Upper lobe of left lung (tissue), 6 donors: ENCODE data around the gene DUSP23. TPM values are rescaled to one million over a fixed set of nuclear protein-coding genes. Genes with fewer than 3 reads are reported as not detected.
A peak's percentile ranks its signal among the peaks of the same experiment; 100 is the strongest.

Experiments
- ATAC-seq, 2 donors: fragments of 200-7000 bp; cut with Tn5 transposase; one replicate each; pipeline ENCODE4 v1.9.1; 2022; ENCODE audit warnings: mild to moderate bottlenecking in 2 of 2, moderate library complexity in 2 of 2; ENCODE audit not compliant: low FRiP score in 2 of 2
- DNase-seq, 2 donors: peaks; one replicate each; pipeline ENCODE4 v3.0.0-alpha.2; 2019 to 2020
- H3K27ac ChIP-seq, 4 donors: fragments of 200-600 bp; sonication (generic); one replicate each; pipeline ENCODE4 v1.5.1; 2016 to 2019
- H3K27me3 ChIP-seq, 4 donors: fragments of 200-600 bp; sonication (generic); one replicate each; pipeline ENCODE4 v1.5.1; 2017 to 2019
- H3K36me3 ChIP-seq, 4 donors: fragments of 200-600 bp; sonication (generic); one replicate each; pipeline ENCODE4 v1.5.1; 2016 to 2019
- H3K4me1 ChIP-seq, 4 donors: fragments of 200-600 bp; sonication (generic); one replicate each; pipeline ENCODE4 v1.5.1; 2018 to 2019
- H3K4me3 ChIP-seq, 4 donors: fragments of 200-600 bp; sonication (generic); one replicate each; pipeline ENCODE4 v1.5.1; 2017 to 2019; ENCODE audit warnings: mild to moderate bottlenecking in 2 of 4, moderate library complexity in 1 of 4
- H3K9me3 ChIP-seq, 4 donors: fragments of 200-600 bp; sonication (generic); one replicate each; pipeline ENCODE4 v1.5.1; 2018 to 2019
- EP300 ChIP-seq, 4 donors: sonication (generic); formaldehyde crosslinking; IDR thresholded peaks; one replicate each; pipeline ENCODE4 v1.5.1; 2017; ENCODE audit warnings: antibody characterized with exemption in 4 of 4, control low read depth in 2 of 4
- POLR2A ChIP-seq, 4 donors: fragments of 450-650 bp; IDR thresholded peaks; one replicate each; pipeline ENCODE4 v1.5.1; 2016 to 2017; ENCODE audit warnings: antibody characterized with exemption in 4 of 4, mild to moderate bottlenecking in 2 of 4
- POLR2AphosphoS5 ChIP-seq, 2 donors: sonication (generic); formaldehyde crosslinking; IDR thresholded peaks; one replicate each; pipeline ENCODE4 v1.5.1; 2017; ENCODE audit warnings: antibody characterized with exemption in 2 of 2
- WGBS, 2 donors: methylation state at CpG; one replicate each; pipeline ENCODE4 v1.1.5; 2017 to 2018; 5-methylcytosine and 5-hydroxymethylcytosine counted together
- total RNA-seq, 6 donors: library from RNA; depleted of rRNA in 4 of 6; stranded (reverse); fragments of >200 nt in 4 of 6; gene quantifications; one replicate each; pipeline versions ENCODE4 v1.1.0 to v1.2.1, GENCODE V29; 2016 to 2021
- TF ChIP-seq, protein P1 (sequence below), 6 experiments: fragments of 450-650 bp in 4 of 6; fragments of 200-600 bp in 2 of 6; sonication (generic) in 2 of 6; IDR thresholded peaks; one replicate each; pipeline ENCODE4 v1.5.1; 2016 to 2019; ENCODE audit warnings: antibody characterized with exemption in 6 of 6
- donor health status: DM: no; HTN: no; CAD: no; lungs with moderate emphysema.
- donor health status: DM: no; HTN: yes; CAD: no; lungs with severe emphysema.

DUSP23 gene
- total RNA-seq, 6 donors from 2014 or later = 59.1 to 96.8 (median 79.9) TPM

DNA sequence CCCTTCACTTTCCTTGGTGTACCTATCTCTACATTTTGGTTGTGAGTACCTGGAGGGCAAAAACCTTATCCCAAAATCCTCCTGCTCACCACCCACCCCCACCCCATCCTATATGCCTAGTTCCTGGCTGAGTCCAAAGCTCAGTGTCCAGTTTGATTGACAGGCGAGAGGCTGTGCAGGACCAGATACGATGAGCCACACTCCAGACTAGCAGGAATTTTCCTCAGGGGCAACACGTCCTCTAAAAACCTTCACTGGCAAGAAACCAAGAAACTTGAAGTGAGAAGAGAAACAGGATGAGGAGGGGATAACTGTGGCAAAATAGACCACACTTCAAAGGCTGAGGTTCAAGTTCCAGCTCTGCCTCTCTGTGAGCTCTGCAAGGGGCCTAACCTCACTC lies 44.8 kb downstream of the DUSP23 start:
- no peak for DNase-seq
- H3K36me3 ChIP-seq = no peaks in the 10 kb centered on the region
- TF ChIP-seq EP300 (IDR thresholded peaks at IDR 0.05) (no peak), POLR2A (IDR thresholded peaks at IDR 0.05) (no peak), POLR2AphosphoS5 (IDR thresholded peaks at IDR 0.05) (no peak)
- TF ChIP-seq, protein P1, sequence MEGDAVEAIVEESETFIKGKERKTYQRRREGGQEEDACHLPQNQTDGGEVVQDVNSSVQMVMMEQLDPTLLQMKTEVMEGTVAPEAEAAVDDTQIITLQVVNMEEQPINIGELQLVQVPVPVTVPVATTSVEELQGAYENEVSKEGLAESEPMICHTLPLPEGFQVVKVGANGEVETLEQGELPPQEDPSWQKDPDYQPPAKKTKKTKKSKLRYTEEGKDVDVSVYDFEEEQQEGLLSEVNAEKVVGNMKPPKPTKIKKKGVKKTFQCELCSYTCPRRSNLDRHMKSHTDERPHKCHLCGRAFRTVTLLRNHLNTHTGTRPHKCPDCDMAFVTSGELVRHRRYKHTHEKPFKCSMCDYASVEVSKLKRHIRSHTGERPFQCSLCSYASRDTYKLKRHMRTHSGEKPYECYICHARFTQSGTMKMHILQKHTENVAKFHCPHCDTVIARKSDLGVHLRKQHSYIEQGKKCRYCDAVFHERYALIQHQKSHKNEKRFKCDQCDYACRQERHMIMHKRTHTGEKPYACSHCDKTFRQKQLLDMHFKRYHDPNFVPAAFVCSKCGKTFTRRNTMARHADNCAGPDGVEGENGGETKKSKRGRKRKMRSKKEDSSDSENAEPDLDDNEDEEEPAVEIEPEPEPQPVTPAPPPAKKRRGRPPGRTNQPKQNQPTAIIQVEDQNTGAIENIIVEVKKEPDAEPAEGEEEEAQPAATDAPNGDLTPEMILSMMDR (IDR thresholded peaks at IDR 0.05) = no peak
- no peak overlapping the region for H3K27ac ChIP-seq
- H3K9me3 ChIP-seq = no peaks in the 10 kb centered on the region
- WGBS, 2 donors = 45 to 59% methylated on average over 3 of the region's 3 CpGs
- no peaks in the 10 kb centered on the region for H3K27me3 ChIP-seq
- H3K4me1 ChIP-seq = peaks cover 7 to 36% (median 23%) of the 10 kb centered on the region in 4 donors
- no peak for ATAC-seq
- no peak overlapping the region for H3K4me3 ChIP-seq

DNA sequence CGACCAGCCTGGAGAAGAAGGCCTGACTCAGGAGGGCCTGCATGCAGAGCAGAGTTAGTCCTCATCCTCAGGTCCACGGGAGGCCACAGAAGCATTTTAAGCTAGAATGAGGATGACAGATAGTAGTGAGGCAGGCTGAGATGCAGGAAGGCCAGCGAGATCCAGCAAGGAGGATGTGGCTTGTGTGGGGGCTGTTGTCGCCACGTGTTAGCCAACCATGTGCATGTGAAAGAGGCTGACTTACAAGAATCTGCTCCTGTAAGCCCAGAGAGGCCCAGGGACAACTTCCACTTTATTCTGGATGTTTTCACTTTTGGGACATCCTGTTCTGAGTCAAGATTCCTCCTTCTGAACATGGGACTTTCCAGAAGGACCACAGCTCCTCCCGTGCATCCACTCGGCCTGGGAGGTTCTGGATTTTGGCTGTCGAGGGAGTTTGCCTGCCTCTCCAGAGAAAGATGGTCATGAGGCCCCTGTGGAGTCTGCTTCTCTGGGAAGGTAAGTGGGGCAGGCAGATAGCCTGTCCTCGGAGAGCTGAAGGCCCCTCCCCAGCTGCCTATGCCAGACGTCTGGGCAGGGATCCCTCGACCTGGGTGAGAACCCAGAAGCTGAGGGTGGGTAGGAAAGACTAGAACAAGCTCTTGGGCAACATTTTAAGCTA lies 45.8 kb downstream of the DUSP23 start, which contains the start of gene SLAMF8:
Gene SLAMF8, plus strand, starts transcription at position 433 of the 661 bp plus-strand sequence. Its CDS starts 26 bp downstream, at position 459.
- Histone ChIP-seq H3K27me3 (no peaks in the 10 kb centered on the region), H3K27ac (peak within 1 kb of the TSS in 3 of 4 donors; percentile 51 to 70 (median 66)), H3K36me3 (no peaks in the 10 kb centered on the region), H3K9me3 (no peaks in the 10 kb centered on the region), H3K4me3 (peak within 1 kb of the TSS in 3 of 4 donors; percentile 8 to 37 (median 30)), H3K4me1 (peaks cover 7 to 36% (median 23%) of the 10 kb centered on the region in 4 donors)
- ATAC-seq (peak in 1 of 2 donors; percentile 66), DNase-seq (peak in 1 of 2 donors; percentile 76)
- no peak for TF ChIP-seq EP300 (IDR thresholded peaks at IDR 0.05)
- peak in 1 of 4 donors; percentile 38 for TF ChIP-seq POLR2A (IDR thresholded peaks at IDR 0.05)
- TF ChIP-seq, protein P1 (IDR thresholded peaks at IDR 0.05) = no peak
- peak in 1 of 2 donors; percentile 33 for TF ChIP-seq POLR2AphosphoS5 (IDR thresholded peaks at IDR 0.05)
- WGBS, 2 donors = 49 to 65% methylated on average over 11 of the region's 11 CpGs

DNA sequence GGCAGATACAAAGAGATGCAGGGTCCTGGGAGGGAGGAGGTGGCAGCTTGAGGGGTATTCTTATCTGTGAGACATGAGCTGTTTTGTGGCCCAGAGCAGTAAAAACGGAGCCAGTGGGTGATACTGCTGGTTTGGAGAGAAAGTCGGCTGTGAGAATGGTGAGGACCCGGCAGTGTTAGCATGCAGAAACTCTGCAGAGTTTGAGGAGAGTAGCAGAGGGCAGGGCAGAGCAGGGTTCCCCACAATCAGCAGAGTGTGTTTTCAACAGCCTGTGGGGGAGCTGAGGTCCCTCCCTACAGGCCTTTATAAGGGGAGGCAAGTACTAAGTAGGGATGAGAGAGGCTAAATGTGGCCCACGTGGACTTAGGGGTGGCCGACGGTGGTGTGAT lies 46.3 kb downstream of the DUSP23 start:
- Histone ChIP-seq H3K27ac (peak overlapping the region in 3 of 4 donors; percentile 51 to 70 (median 66)), H3K27me3 (no peaks in the 10 kb centered on the region), H3K9me3 (no peaks in the 10 kb centered on the region), H3K36me3 (no peaks in the 10 kb centered on the region), H3K4me3 (peak overlapping the region in 3 of 4 donors; percentile 8 to 37 (median 30)), H3K4me1 (peaks cover 7 to 36% (median 23%) of the 10 kb centered on the region in 4 donors)
- ATAC-seq (no peak), DNase-seq (no peak)
- TF ChIP-seq, protein P1 (IDR thresholded peaks at IDR 0.05) = no peak
- TF ChIP-seq POLR2A (IDR thresholded peaks at IDR 0.05) (no peak), EP300 (IDR thresholded peaks at IDR 0.05) (no peak), POLR2AphosphoS5 (IDR thresholded peaks at IDR 0.05) (no peak)
- WGBS, 2 donors = 84 to 89% methylated on average over 6 of the region's 6 CpGs

DNA sequence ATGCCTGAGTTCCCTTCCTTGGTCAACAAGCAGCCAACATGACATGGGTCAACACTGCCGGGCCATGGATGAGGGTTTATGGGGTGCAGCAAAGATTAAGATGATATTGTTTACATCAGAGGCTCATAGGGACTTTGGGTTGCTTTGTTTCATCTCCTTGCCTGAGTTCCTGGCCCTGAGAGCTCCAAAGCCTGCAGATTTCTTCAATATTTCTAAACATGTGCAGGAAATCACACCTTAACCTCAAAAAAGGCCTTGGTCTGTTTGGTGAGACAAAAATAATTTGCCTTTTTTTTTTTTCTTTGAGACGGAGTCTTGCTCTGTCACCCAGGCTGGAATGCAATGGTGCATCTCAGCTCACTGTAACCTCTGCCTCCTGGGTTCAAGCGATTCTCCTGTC lies 46.8 kb downstream of the DUSP23 start:
- Histone ChIP-seq H3K27ac (peak overlapping the region in 3 of 4 donors; percentile 51 to 70 (median 66)), H3K27me3 (no peaks in the 10 kb centered on the region), H3K36me3 (no peaks in the 10 kb centered on the region), H3K4me3 (peak overlapping the region in 3 of 4 donors; percentile 8 to 37 (median 30)), H3K9me3 (no peaks in the 10 kb centered on the region), H3K4me1 (peaks cover 7 to 36% (median 23%) of the 10 kb centered on the region in 4 donors)
- 74 to 86% methylated on average over 3 of the region's 3 CpGs for WGBS, 2 donors
- DNase-seq = no peak
- TF ChIP-seq, protein P1 (IDR thresholded peaks at IDR 0.05) = no peak
- TF ChIP-seq EP300 (IDR thresholded peaks at IDR 0.05) (no peak), POLR2AphosphoS5 (IDR thresholded peaks at IDR 0.05) (no peak), POLR2A (IDR thresholded peaks at IDR 0.05) (no peak)
- ATAC-seq = no peak
